ENCODE measurements around the gene SP110. TPM values are rescaled to one million over a fixed set of nuclear protein-coding genes. Genes with fewer than 3 reads are reported as not detected.
A peak's percentile ranks its signal among the peaks of the same experiment; 100 is the strongest.

Gene SP110
- total and polyA plus RNA-seq, 2 of the 8 experiments (the other 6 are each of a cell fraction or from before 2014, with no cell fraction given): 3.1 to 7.1 TPM

GRCh38 chr2:230225486-230225885 is 5.7 kb upstream of the SP110 start, which contains the start of gene SP140:
Gene SP140, plus strand, starts transcription at chr2:230225736. Its CDS starts 109 bp downstream, at chr2:230225845.
- Histone ChIP-seq H3K79me2 (ENCODE audit: control insufficient read depth in 1 of 2, insufficient read depth in 2 of 2, low read length in 2 of 2) (no peaks in the 10 kb centered on the region), H3K4me1 (replicated peaks in 1 of 4; ENCODE audit: control insufficient read depth in 3 of 4, insufficient read depth in 4 of 4, low read length in 3 of 4) (no peaks in the 10 kb centered on the region; a peak in 1 of 7 replicates), H3K9ac (replicated peaks in 1 of 4; ENCODE audit: extremely low read depth in 1 of 4, low read depth in 3 of 4, low read length in 3 of 4) (no peak within 1 kb of the TSS), H2AFZ (ENCODE audit: low read length) (no peak within 1 kb of the TSS; the same call in 1 of the 2 replicates), H3K18ac (ENCODE audit: extremely low read depth, low read length) (no peak within 1 kb of the TSS), H3K4me2 (ENCODE audit: insufficient read depth in 1 of 2, low read depth in 2 of 2, low read length in 2 of 2) (no peak within 1 kb of the TSS), H2BK15ac (ENCODE audit: low read length) (no peak within 1 kb of the TSS), H3K23ac (ENCODE audit: insufficient read length) (no peak within 1 kb of the TSS), H3K36me3 (ENCODE audit: control insufficient read depth in 2 of 4, insufficient read depth in 4 of 4, low read length in 3 of 4) (no peaks in the 10 kb centered on the region; a peak in 1 of 8 replicates), H3K14ac (ENCODE audit: insufficient read length) (no peak within 1 kb of the TSS), H3K56ac (replicated peaks; ENCODE audit: insufficient read length, low read depth, low read length) (no peak within 1 kb of the TSS), H4K8ac (ENCODE audit: extremely low read depth, insufficient read depth, low read length) (peak within 1 kb of the TSS; percentile 73; the same call in 1 of the 2 replicates), H2BK12ac (ENCODE audit: low read depth, low read length) (no peak within 1 kb of the TSS), H4K91ac (replicated peaks; ENCODE audit: insufficient read length, low read length) (no peak within 1 kb of the TSS), H2BK120ac (replicated peaks; ENCODE audit: low read depth, low read length) (no peak within 1 kb of the TSS), H3K4ac (replicated peaks; ENCODE audit: insufficient read length, low read depth, low read length) (no peak within 1 kb of the TSS), H4K5ac (ENCODE audit: insufficient read length, low read depth, low read length) (no peak within 1 kb of the TSS), H3K27ac (ENCODE audit: low read depth, low read length) (no peak within 1 kb of the TSS), H3K4me3 (ENCODE audit: extremely low read depth in 1 of 4, insufficient read depth in 2 of 4, low read depth in 3 of 4, low read length in 4 of 4) (no peak within 1 kb of the TSS), H2AK5ac (ENCODE audit: low read depth, low read length) (no peak within 1 kb of the TSS), H4K20me1 (replicated peaks in 1 of 2; ENCODE audit: control insufficient read depth in 1 of 2, insufficient read depth in 2 of 2, low read length in 2 of 2) (no peaks in the 10 kb centered on the region), H2BK20ac (ENCODE audit: low read length) (no peak within 1 kb of the TSS), H3K79me1 (ENCODE audit: low read depth, low read length) (no peaks in the 10 kb centered on the region), H2BK5ac (ENCODE audit: low read depth, low read length) (no peak within 1 kb of the TSS), H3K27me3 (replicated peaks in 1 of 4; ENCODE audit: control insufficient read depth in 3 of 4, extremely low read depth in 1 of 4, insufficient read depth in 3 of 4, low read length in 3 of 4) (no peaks in the 10 kb centered on the region), H3K23me2 (ENCODE audit: low read depth, low read length) (0 out of 2 replicates have a peak, but pooled peaks cover 2% of the 10 kb centered on the region), H3K9me3 (ENCODE audit: insufficient read depth in 2 of 2, low read depth in 1 of 2, low read length in 1 of 2) (no peaks in the 10 kb centered on the region; a peak in 1 of 4 replicates)
- DNase-seq (ENCODE audit: low read depth in 1 of 2, low spot score in 2 of 2): no peak
- WGBS, 2 experiments (ENCODE audit: extremely low coverage in 1 of 2, insufficient coverage in 1 of 2, insufficient read length in 1 of 2, insufficient replicate concordance in 2 of 2, low coverage in 1 of 2, low lambda C conversion rate in 2 of 2, missing lambda C conversion rate in 1 of 2): 86% methylated on average over 8 of the region's 8 CpGs; no CpG with 5 or more reads in 1 of the 2 experiments
- CTCF ChIA-PET (ENCODE audit: partially characterized antibody): no interaction called here
- TF ChIP-seq USF2 (IDR thresholded peaks at IDR 0.05; ENCODE audit: low read length) (no peak), KDM5A (IDR thresholded peaks at IDR 0.05; ENCODE audit: low read length) (no peak), BCL11A (IDR thresholded peaks at IDR 0.05; ENCODE audit: low read depth in 2 of 2, low read length in 2 of 2) (no peak)
- POLR2A ChIA-PET (ENCODE audit: partially characterized antibody): no interaction called here
- FAIRE-seq: no peak
